Ovary (tissue), 3 donors: ENCODE data around the gene CAMTA2.

Experiments
- CTCF ChIP-seq, 3 donors: fragments of 450-650 bp in 2 of 3; fragments of 200-600 bp in 1 of 3; IDR thresholded peaks; one replicate each; pipeline versions ENCODE4 v1.5.1 to v1.8.0; 2016 to 2022; ENCODE audit warnings: antibody characterized with exemption in 3 of 3, mild to moderate bottlenecking in 1 of 3
- POLR2A ChIP-seq: fragments of 450-650 bp; IDR thresholded peaks from one replicate; pipeline ENCODE4 v1.6.1; 2017; ENCODE audit warnings: antibody characterized with exemption, mild to moderate bottlenecking, moderate library complexity
- donor health status: DM: no; HTN: no; CAD: no.

- TF ChIP-seq CTCF (IDR thresholded peaks at IDR 0.05) (no peak), POLR2A (no peak)
Measured at GRCh38 chr17:4969551-4970173, 17.8 kb downstream of the CAMTA2 start.
